HG03432 (cell line): ENCODE results near the gene DDX19B.
A peak's percentile ranks its signal among the peaks of the same experiment; 100 is the strongest.
"Not testable (repeated sequence)": the region's sequence is repeated elsewhere in the genome, so short reads cannot be mapped to it uniquely, and the experiment has no call there.

Experiments
- ATAC-seq: cut with Tn5 transposase; IDR thresholded peaks from one replicate; pipeline ENCODE4 v1.9.1; 2021; ENCODE audit warnings: mild to moderate bottlenecking, moderate library complexity; ENCODE audit not compliant: unreplicated experiment

DDX19B gene

DNA sequence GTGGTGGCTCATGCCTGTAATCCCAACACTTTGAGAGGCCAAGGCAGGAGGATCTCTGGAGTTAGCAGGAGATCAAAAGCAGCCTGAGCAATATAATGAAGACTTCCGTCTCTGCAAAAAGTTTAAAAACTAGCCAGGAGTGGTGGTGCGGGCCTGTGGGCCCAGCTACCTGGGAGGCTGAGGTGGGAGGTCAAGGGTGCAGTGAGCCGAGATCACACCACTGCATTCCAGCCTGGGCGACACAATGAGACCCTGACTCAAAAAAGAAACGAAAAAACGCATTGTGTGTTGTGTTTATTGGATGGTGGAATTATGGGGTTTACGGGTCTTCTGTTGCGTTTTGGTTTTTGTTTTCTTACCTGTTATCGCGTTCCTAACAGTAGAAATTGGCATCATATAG, 46.9 kb downstream of the DDX19B start:
- ATAC-seq = no peak

DNA sequence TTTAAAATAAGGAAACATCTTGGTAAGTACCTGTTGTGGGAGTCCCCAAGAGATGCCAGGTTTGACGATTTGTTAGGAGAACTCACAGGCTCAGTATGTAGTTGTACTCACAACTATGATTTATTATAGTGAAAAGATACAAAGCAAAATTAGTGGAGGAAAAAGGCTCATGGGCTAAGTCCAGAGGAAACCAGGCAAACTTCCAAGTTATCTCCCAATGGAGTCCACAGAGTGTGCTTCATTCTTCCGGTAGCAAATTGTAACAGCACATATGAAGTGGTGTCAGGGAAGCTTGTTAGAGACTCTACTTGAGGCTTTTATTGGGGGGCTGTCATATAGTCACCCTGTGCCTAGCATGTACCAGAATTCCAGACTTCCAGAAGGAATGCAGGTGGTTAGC, 50.0 kb downstream of the DDX19B start:
- ATAC-seq = no peak

DNA sequence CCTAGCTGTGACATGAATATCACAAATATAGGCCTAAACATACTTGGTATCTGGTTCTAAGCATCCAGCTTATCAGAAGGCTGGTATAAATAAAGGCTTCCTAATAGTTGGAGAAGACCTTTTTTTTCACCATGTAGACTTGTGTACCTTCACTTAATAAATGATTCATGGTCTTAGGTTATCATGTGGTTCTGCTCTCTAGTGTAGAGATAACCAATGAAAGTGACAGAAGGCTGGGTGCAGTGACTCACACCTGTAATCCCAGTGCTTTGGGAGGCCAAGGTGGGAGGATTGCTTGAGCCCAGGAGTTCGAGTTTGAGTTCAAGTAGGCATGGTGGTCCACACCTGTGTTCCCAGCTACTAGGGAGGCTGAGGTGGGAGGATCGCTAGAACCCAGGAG, 50.8 kb downstream of the DDX19B start:
- no peak for ATAC-seq

DNA sequence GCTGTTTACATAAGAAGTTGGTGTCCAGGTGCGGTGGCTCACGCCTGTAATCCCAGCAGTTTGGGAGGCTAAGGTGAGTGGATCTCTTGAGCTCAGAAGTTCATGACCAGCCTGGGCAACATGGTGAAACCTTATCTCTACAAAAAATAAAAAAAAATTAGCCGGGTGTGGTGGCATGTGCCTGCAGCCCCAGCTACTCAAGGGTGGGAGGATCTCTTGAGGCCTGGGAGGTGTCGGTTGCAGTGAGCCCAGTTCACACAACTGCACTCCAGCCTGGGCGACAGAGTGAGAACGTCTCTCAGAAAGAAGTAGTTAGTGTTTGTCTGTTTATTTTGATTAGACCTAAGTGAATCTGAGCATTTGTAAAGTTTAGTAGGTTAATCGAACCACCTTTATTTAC, 60.6 kb downstream of the DDX19B start:
- no peak for ATAC-seq

DNA sequence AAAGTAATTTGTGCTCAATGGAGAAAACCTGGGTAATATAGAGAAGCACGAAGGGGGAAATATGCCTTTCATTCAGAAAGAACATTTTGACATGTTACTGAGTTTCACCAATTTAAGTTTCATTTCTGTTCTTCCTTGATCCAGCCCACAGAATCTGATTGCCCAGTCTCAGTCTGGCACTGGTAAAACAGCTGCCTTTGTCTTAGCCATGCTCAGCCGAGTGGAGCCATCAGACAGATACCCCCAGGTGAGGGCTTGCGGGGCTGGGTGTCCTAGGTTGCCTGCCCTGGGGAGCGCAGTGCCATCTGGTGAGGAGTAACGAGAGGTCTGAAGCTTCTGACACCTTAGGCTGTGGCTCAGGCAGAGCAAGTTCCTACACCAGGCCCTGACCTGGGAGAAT, 65.4 kb downstream of the DDX19B start:
- ATAC-seq = no peak

DNA sequence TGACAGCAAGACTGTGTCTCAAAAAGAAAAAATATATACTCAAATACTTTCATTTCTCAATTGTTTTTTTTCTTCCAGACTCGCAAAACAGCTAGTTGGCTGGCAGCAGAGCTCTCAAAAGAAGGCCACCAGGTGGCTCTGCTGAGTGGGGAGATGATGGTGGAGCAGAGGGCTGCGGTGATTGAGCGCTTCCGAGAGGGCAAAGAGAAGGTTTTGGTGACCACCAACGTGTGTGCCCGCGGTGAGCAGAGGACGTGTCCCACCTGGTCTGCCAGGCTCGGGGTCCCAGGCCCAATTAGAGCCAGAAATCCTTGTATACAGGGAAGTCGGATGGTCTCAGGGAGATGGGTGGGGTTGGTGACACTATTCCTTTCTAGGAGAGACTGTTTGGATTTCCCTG, 71.2 kb downstream of the DDX19B start:
- not testable (repeated sequence) for ATAC-seq

DNA sequence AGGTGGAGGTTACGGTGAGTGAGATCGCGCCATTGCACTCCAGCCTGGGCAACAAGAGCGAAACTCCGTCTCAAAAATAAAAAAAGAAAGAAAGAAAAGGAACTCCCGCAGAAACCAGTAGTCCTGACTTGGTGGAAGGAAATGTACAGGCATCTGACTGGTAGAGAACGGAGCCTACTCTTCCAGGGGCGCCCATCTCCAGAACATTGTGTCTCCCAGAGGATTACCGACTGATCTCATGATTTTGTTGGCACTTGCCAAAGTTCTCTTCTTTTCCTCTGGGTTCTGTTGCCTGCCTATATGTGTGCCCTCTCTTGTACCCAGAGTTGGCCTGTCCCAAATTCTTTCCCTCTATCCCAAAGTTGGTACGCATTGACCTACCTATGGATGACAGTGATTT, 71.9 kb downstream of the DDX19B start:
- no peak for ATAC-seq

DNA sequence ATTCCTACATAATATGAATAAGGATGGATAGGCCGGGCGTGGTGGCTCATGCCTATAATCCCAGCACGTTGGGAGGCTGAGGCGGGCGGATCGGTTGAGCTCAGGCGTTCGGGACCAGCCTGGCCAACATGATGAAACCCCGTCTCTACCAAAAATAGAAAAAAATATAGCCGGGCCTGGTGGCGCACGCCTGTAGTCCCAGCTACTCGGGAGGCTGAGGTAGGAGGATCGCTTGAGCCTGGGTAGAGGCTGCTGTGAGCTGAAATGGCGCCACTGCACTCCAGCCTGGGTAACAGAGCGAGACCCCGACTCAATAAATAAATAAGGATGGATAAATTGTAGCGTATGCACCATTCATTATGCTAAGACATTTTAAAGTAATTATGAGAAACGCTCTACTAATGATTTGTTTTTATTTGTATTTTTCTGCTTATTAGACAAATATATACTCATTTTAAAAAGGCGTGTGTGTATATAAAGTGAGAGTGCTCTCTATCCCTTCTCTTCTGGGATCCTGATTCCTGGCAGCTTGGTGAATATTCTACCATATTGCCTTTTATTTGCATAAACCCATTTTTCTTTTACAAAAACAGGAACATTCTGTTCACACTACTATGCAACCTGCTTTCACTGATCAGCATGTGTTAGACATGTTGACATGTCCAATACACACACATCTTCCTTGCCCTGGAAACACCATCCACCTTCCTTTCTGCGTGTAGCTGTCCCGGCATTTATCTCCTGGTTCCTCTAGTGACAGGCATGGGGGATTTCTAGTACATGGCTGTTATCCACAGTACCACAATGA, 74.1 kb downstream of the DDX19B start:
- no peak for ATAC-seq

DNA sequence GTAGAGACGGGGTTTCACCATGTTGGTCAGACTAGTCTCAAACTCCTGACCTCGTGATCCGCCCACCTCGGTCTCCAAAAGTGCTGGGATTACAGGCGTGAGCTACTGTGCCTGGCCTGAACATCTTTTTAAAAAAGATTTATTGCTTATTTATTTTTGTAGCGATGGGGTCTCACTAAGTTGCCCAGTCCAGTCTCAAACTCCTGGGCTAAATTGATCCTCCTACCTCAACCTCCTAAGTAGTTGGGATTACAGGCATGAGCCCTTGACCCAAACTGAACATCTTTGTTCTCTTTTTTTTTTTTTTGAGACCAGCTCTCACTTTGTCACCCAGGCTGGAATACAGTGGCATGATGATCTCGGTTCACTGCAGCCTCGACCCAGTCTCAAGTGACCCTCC, 75.2 kb downstream of the DDX19B start:
- ATAC-seq = no peak

DNA sequence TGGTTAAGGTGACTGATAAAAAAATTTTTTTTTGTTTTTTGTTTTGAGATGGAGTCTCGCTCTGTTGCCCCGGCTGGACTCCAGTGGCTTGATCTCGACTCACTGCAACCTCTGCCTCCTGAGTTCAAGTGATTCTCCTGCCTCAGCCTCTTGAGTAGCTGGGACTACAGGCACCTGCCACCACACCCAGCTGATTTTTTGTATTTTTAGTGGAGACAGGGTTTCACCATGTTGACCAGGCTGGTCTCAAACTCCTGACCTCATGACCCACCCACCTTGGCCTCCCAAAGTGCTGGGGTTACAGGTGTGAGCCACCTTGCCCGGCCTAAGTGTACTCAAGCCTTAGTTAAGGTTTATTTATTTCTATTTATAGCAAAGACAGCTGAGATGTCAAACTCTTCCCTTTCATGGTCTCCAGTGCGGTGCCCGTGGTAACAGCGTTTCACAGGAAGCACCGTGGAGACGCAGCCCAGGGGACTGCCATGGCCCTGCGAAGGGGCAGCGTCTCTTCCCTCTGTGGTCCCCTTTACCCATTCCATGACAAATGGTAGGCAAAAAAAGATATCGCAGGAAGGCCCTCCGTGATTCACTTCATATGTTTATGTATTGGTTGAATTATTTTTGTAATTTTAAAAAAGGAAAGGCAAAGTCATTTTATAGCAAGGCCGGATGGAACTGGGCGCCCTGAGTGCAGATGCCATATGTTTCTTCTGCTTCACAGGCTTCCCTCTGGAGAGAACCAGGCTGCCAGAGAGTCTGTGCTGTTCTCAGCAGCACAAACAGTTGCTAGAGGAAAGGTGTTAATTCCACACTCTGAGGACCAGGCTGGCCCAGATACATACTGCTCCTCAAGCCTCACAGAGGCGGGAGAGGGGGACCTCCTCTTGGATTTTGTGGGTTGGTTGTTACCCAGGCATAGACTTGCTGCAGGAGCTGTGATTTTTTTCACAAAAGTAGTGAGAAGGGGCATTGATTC, 76.9 kb downstream of the DDX19B start:
- ATAC-seq = no peak

DNA sequence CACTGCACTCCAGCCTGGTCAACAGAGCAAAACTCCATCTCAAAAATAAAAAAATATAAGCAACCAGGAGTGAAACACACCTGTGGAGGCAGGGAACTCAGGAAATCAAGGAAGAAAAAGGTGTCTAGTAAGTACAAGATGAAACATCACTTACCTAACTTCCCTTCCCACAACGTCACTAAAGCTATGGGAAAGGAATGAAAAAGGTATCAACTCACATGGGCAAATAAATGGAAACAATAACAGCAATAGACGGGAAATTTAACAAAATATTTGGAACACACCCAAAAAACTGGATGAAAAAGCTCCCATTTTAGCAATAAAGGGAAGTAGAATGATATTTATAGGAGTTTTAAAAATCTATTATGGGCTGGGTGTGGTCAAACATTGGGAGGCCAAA, 78.8 kb downstream of the DDX19B start:
- no peak for ATAC-seq

DNA sequence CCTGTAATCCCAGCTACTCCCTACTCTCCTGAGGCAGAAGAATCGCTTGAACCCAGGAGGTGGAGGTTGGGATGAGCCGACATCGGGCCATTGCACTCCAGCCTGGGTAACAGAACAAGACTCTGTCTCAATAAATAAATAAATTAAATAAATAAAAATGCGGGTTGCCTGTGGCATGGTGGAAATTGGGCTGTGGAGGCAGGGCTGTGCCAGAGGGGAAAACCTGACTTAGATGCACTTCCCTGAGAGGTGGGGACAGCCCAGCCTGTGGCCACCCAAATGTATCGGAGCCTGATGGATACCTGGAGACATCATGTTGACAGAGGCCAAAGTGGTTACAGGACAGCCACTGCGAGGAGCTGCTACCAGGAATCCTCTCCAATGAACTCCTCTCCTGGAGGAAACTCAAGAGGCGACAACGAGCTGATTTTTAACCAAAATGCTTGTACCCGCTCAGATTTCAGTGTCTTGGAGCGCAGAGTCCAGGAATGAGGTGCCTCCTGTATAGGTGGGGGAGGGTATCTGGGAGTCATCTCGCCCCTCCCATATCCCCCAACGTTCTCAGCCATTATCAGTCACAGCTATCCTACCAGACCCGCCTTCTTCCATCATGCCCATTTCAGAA, 80.0 kb downstream of the DDX19B start:
- no peak for ATAC-seq

DNA sequence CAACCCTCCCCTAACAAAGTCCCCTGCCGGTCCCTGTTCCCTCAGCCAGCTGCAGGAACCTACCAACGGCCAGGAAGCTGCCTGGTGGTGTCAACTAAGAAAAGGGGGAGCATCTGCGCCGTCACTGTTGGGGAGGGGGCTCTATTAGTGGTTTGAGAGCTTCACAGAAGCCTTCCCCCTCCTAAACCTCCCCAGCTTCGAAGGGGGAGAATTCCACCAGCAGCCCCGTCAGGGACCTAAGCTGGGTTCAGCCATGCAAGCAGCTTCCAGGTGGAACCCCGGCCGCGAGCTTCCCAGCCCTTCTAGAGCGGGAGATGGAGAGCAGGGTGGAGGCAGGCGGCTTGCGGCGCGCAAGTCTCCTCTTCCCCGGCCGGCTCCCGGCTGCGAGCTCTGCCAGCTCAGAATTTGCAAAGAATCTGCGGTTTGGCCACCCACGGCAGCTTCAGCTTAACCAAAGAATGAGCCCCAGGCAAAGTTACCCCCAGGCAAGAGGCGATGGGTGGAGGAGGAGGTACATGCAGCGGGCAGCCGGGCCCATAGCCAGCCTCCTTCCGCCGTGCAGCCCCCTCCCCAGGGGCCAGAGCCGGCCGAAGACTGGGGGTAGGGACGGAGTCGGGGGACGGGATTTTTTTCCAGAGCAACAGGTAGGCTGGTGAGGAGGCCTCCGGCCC, 81.4 kb downstream of the DDX19B start:
- ATAC-seq = peak; percentile 16

DNA sequence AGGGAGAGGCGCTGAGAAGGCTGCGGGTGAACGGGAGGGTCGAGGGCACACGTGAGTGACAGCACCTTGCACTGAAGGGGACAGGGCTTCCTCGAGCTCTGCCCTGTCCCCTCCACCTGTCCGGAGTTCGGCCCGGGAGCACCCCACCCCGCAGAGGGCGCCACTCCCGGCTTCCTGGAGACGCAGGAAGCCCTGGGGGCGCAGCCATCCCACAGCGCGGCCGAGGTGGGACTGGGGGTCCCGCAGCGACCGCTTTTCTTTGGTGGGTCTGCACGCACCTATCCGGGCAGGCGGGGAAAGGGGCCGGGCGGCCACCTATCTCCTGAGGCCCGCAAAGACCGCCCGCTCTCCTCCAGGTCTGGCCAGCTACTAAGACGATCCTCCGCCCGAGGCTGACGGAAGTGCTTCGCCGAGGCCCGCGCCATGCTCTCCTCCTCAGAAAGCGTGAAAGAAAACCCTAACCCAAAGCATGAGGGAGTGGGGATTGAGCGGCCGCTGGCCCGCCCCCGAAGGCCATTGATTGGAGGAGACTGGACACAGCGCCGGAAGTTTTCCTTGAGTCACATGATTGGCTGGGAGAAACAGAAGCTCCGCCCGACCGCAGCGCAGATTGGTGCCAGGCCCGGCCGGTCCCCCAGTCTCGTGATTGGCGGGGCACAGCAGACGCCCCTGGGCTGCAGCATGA, 82.1 kb downstream of the DDX19B start:
- ATAC-seq = peak; percentile 93

DNA sequence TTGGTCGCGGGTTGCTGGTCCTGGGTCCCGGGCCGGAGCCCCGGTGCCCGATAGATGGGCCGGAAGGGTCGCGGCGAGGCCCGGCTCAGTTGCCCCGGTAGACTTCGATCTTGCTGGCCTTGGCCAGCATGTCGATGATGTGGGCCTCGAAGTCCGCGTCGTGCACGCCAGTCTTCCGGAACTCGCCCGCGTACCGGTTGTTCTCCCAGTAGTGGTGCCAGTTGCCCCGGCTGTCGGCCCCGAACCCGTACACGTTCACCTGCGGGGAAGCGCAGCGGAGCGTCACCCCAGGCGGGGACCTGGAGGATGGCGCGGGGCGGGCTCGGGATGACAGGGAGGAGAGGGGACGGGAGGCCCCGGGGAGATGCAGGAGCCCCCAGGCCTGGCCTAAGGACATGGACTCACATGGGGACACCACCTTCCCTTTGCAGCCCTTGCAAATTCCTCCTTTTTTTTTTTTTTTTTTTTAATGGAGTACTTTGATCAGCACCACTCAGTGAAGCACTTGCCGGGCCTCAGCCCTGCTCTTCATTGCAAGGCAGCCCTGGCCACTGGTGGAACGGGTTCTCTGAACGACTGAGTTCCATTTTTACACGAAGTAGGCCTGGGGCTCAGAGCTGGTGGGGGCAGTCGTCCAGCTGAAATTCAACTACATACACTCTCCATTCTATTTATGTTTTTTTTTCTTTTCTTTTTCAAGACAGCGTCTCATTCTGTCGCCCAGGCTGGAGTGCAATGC, 82.8 kb downstream of the DDX19B start:
- ATAC-seq = peak; percentile 22

DNA sequence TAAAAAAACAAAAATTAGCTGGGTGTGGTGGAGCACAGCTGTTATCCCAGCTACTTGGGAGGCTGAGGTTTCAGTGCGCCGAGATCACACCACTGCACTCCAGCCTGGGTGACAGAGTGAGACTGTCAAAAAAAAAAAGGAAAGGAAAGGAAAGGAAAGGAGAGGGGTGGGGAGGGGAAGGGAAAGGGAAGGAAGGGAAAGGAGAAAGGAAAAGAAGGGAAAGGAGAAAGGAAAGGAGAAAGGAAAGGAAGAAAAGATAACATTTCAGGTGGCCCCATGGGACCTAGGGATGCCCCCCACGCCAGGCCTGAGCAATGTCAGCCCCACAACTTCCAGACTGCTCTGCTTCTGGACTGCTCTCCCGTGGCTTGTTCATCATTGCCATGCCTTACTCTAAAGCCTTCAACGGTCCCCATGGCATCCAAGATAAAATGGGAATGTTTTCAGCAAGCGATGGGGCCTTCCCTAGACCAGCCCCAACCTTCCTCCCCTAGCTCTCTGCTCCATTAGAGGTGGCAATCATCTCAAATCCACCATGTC, 84.5 kb downstream of the DDX19B start:
- no peak for ATAC-seq
